HCT116 (cell line): ENCODE measurements around the gene FURIN. TPM values are rescaled to one million over a fixed set of nuclear protein-coding genes. Genes with fewer than 3 reads are reported as not detected.

Experiments
- ATAC-seq: fragments of 200-7000 bp; cut with Tn5 transposase; 2 replicates; pipeline ENCODE4 v1.9.1; 2020; ENCODE audit warnings: mild to moderate bottlenecking, moderate library complexity
- BruUV-seq: library from RNA; stranded (reverse); fragments of 400-500 nt; replicated peaks from 2 replicates; lab custom pipeline; 2021; lab: Mats Ljungman, UMichigan
- CTCF ChIA-PET: fragments of 300-600 bp; sonication (Branson Sonifier 250); formaldehyde crosslinking; loops from one replicate; lab custom pipeline; 2021; ENCODE audit warnings: antibody characterized with exemption; lab: Charles Lee
- POLR2A ChIA-PET: fragments of 300-600, 350-600 bp; sonication (Branson Sonifier 250); formaldehyde crosslinking; loops from one replicate; lab custom pipeline; 2021; ENCODE audit warnings: antibody characterized with exemption; lab: Charles Lee
- RAD21 ChIA-PET, 2 experiments: fragments of 300-600 bp; sonication (Branson Sonifier 250); formaldehyde crosslinking; loops; one replicate each; lab custom pipeline; 2023; ENCODE audit warnings: low total read pairs in 2 of 2; ENCODE audit not compliant: uncharacterized antibody in 2 of 2, unreplicated experiment in 2 of 2, low non-redundant PET in 1 of 2; lab: Charles Lee
- DNase-seq: peaks from one replicate; pipeline ENCODE4 v3.0.0-alpha.2; 2010; ENCODE audit warnings: low read depth, low spot score
- H2AFZ ChIP-seq: fragments of 200-600 bp; shearing (Covaris generic), sonication (generic); 2 replicates; pipeline ENCODE4 v1.6.1; 2017; ENCODE audit warnings: low read depth, mixed run types, mixed read lengths, antibody characterized with exemption, low read length; ENCODE audit not compliant: poor library complexity, severe bottlenecking
- H3K27ac ChIP-seq: 2 replicates; pipeline ENCODE4 v1.5.1; 2012; ENCODE audit warnings: low read depth, low read length
- H3K27me3 ChIP-seq: fragments of 200-600 bp; sonication (generic); 2 replicates; pipeline ENCODE4 v1.6.1; 2016; ENCODE audit warnings: mixed run types, low read length, mixed read lengths; ENCODE audit not compliant: insufficient read depth
- H3K36me3 ChIP-seq, 2 experiments: fragments of 200-500 bp in 1 of 2; fragments of 200-600 bp in 1 of 2; sonication (Bioruptor generic) in 1 of 2; sonication (generic) in 1 of 2; 2 replicates each; pipeline versions ENCODE4 v1.5.1 to v1.6.1; 2014 to 2016; ENCODE audit warnings: low read length in 2 of 2, inconsistent platforms in 1 of 2, mixed read lengths in 1 of 2, mixed run types in 1 of 2; ENCODE audit not compliant: insufficient read depth in 2 of 2, control insufficient read depth in 1 of 2
- H3K4me1 ChIP-seq, 2 experiments: fragments of 200-600 bp in 1 of 2; sonication (generic) in 1 of 2; 2 replicates each; pipeline versions ENCODE4 v1.5.1 to v1.6.1; 2012 to 2017; ENCODE audit warnings: low read length in 2 of 2, inconsistent platforms in 1 of 2, mild to moderate bottlenecking in 1 of 2, mixed read lengths in 1 of 2, mixed run types in 1 of 2, moderate library complexity in 1 of 2; ENCODE audit not compliant: insufficient read depth in 2 of 2, control insufficient read depth in 1 of 2
- H3K4me2 ChIP-seq: fragments of 200-600 bp; sonication (generic); 2 replicates; pipeline ENCODE4 v1.6.1; 2017; ENCODE audit warnings: mixed run types, low read length, mixed read lengths
- H3K4me3 ChIP-seq, 2 experiments: fragments of 200-600 bp in 1 of 2; sonication (generic) in 1 of 2; replicated peaks in 1 of 2; 2 replicates each; pipeline ENCODE4 v1.5.1; 2011 to 2016; ENCODE audit warnings: low read length in 2 of 2, control low read depth in 1 of 2, low read depth in 1 of 2, mild to moderate bottlenecking in 1 of 2, mixed read lengths in 1 of 2, mixed run types in 1 of 2
- H3K79me2 ChIP-seq: fragments of 200-600 bp; sonication (generic); 2 replicates; pipeline ENCODE4 v1.6.1; 2017; ENCODE audit warnings: mild to moderate bottlenecking, mixed run types, low read length, moderate library complexity, mixed read lengths; ENCODE audit not compliant: insufficient read depth
- H3K9ac ChIP-seq: fragments of 200-600 bp; sonication (generic); 2 replicates; pipeline ENCODE4 v1.6.1; 2016; ENCODE audit warnings: low read length, mixed read lengths
- H3K9me2 ChIP-seq: fragments of 200-600 bp; sonication (generic), shearing (Covaris generic); 2 replicates; pipeline ENCODE4 v1.6.1; 2017; ENCODE audit warnings: mixed run types, mild to moderate bottlenecking, moderate library complexity; ENCODE audit not compliant: insufficient read depth
- H3K9me3 ChIP-seq, 2 experiments: fragments of 200-500 bp in 1 of 2; fragments of 200-600 bp in 1 of 2; sonication (Bioruptor generic) in 1 of 2; sonication (generic) in 1 of 2; 2 replicates each; pipeline ENCODE4 v1.6.1; 2014 to 2017; ENCODE audit warnings: low read length in 2 of 2, mixed read lengths in 2 of 2, inconsistent platforms in 1 of 2, low read depth in 1 of 2, mild to moderate bottlenecking in 1 of 2, mixed run types in 1 of 2, moderate library complexity in 1 of 2; ENCODE audit not compliant: control insufficient read depth in 1 of 2, insufficient read depth in 1 of 2
- H4K20me1 ChIP-seq: fragments of 200-600 bp; sonication (generic), shearing (Covaris generic); 2 replicates; pipeline ENCODE4 v1.6.1; 2017; ENCODE audit warnings: mixed run types, mild to moderate bottlenecking, moderate library complexity; ENCODE audit not compliant: insufficient read depth
- ATF3 ChIP-seq: IDR thresholded peaks from 2 replicates; pipeline ENCODE4 v1.6.1; 2012
- CBX3 ChIP-seq: IDR thresholded peaks from 2 replicates; pipeline ENCODE4 v1.6.1; 2012; ENCODE audit warnings: low read depth
- CEBPB ChIP-seq: IDR thresholded peaks from 2 replicates; pipeline ENCODE4 v1.6.1; 2012; ENCODE audit warnings: low read depth
- CTCF ChIP-seq, 3 experiments: fragments of 200-600 bp in 1 of 3; sonication (generic) in 1 of 3; IDR thresholded peaks in 2 of 3; conservative IDR thresholded peaks in 1 of 3; 2 replicates each; pipeline ENCODE4 v1.5.1; 2012 to 2017; ENCODE audit warnings: low read depth in 2 of 3, low read length in 2 of 3, antibody characterized with exemption in 1 of 3, borderline replicate concordance in 1 of 3, control low read depth in 1 of 3, mild to moderate bottlenecking in 1 of 3, mixed read lengths in 1 of 3, mixed run types in 1 of 3, moderate library complexity in 1 of 3; ENCODE audit not compliant: insufficient read depth in 1 of 3
- ELF1 ChIP-seq: IDR thresholded peaks from 2 replicates; pipeline ENCODE4 v1.6.1; 2012; ENCODE audit warnings: low read depth, borderline replicate concordance
- EZH2 ChIP-seq: fragments of 200-600 bp; sonication (generic); IDR thresholded peaks from 2 replicates; pipeline ENCODE4 v1.6.1; 2017; ENCODE audit warnings: antibody characterized with exemption, mixed run types
- EZH2phosphoT487 ChIP-seq: fragments of 200-600 bp; IDR thresholded peaks from 2 replicates; pipeline ENCODE4 v1.6.1; 2018; ENCODE audit warnings: antibody characterized with exemption, borderline replicate concordance
- JUND ChIP-seq: IDR thresholded peaks from 2 replicates; pipeline ENCODE4 v1.6.1; 2012
- POLR2A ChIP-seq: IDR thresholded peaks from 2 replicates; pipeline ENCODE4 v1.7.0; 2011; ENCODE audit warnings: borderline replicate concordance; ENCODE audit not compliant: insufficient read depth, insufficient read length; ENCODE audit errors: extremely low read depth
- POLR2AphosphoS5 ChIP-seq: IDR thresholded peaks from 2 replicates; pipeline ENCODE4 v1.6.1; 2011; ENCODE audit warnings: mild to moderate bottlenecking, low read depth, low read length, moderate library complexity
- RAD21 ChIP-seq: IDR thresholded peaks from 2 replicates; pipeline ENCODE4 v1.6.1; 2012; ENCODE audit warnings: low read depth, mild to moderate bottlenecking
- SIN3A ChIP-seq: IDR thresholded peaks from 2 replicates; pipeline ENCODE4 v1.6.1; 2012; ENCODE audit warnings: low read depth
- SP1 ChIP-seq: IDR thresholded peaks from 2 replicates; pipeline ENCODE4 v1.6.1; 2012; ENCODE audit warnings: low read depth
- SRF ChIP-seq: IDR thresholded peaks from 2 replicates; pipeline ENCODE4 v1.6.1; 2012; ENCODE audit warnings: low read depth
- TCF7L2 ChIP-seq: IDR thresholded peaks from 2 replicates; pipeline ENCODE4 v1.7.0; 2011; ENCODE audit warnings: borderline replicate concordance, inconsistent platforms; ENCODE audit not compliant: insufficient read depth, insufficient read length; ENCODE audit errors: extremely low read depth
- ZBTB33 ChIP-seq: IDR thresholded peaks from 2 replicates; pipeline ENCODE4 v1.6.1; 2011; ENCODE audit warnings: mild to moderate bottlenecking, low read length, moderate library complexity; ENCODE audit not compliant: insufficient replicate concordance; ENCODE audit errors: extremely low read depth
- ZFX ChIP-seq: fragments of 450-650 bp; IDR thresholded peaks from 2 replicates; pipeline ENCODE4 v1.6.1; 2017
- ZNF274 ChIP-seq: fragments of 200-500 bp; sonication (Bioruptor generic); IDR thresholded peaks from 2 replicates; pipeline ENCODE4 v1.6.1; 2014; ENCODE audit warnings: mild to moderate bottlenecking, low read depth, low read length, inconsistent platforms
- intact Hi-C: fragments of 100-400 bp; cut with micrococcal nuclease; formaldehyde crosslinking; loops from 2 replicates; pipeline ENCODE4 v1.10.0; 2022
- total RNA-seq: library from RNA; stranded (reverse); gene quantifications from one replicate; pipeline ENCODE4 v1.2.1, GENCODE V29; 2021; ENCODE audit not compliant: unreplicated experiment

Gene FURIN
- total RNA-seq, 1 experiment from 2014 or later, result 42.0 TPM

GRCh38 chr15:90834626-90835025 lies 33.8 kb upstream of the FURIN start:
- intact Hi-C loops, result no loop called here
- no TSS peak for BruUV-seq
- RAD21 ChIA-PET, result no interaction called here
- no peak overlapping the region for H3K9ac ChIP-seq
- no peak for TF ChIP-seq POLR2A
- no peak for TF ChIP-seq RAD21
- no peak for TF ChIP-seq ATF3
- no peak for TF ChIP-seq JUND
- no peak for TF ChIP-seq CEBPB
- no peak for TF ChIP-seq ELF1
- no peak for TF ChIP-seq ZFX
- no peak for TF ChIP-seq CTCF (IDR thresholded peaks at IDR 0.05 in 2 of 3, conservative IDR thresholded peaks at IDR 0.05 in 1 of 3; ENCODE audit: borderline replicate concordance in 1 of 3, insufficient read depth in 1 of 3, low read depth in 2 of 3, low read length in 2 of 3)
- no peak for TF ChIP-seq ZBTB33
- no peak for TF ChIP-seq EZH2
- no peak for TF ChIP-seq TCF7L2
- no peak for TF ChIP-seq SIN3A
- TF ChIP-seq CBX3, result no peak
- TF ChIP-seq SP1, result no peak
- TF ChIP-seq EZH2phosphoT487, result no peak
- no peak for TF ChIP-seq ZNF274
- TF ChIP-seq POLR2AphosphoS5, result no peak
- TF ChIP-seq SRF, result no peak
- TF ChIP-seq, all 23 proteins: peak for 0
- Histone ChIP-seq H3K4me3 (no peak overlapping the region), H2AFZ (no peak overlapping the region), H3K4me2 (no peak overlapping the region), H3K9me3 (no peaks in the 10 kb centered on the region), H3K27me3 (no peaks in the 10 kb centered on the region), H3K4me1 (peaks cover 0 to 5% of the 10 kb centered on the region in 2 experiments; a peak in 1 of 4 replicates), H3K27ac (no peak overlapping the region), H3K36me3 (no peaks in the 10 kb centered on the region), H3K9me2 (no peaks in the 10 kb centered on the region), H3K79me2 (no peaks in the 10 kb centered on the region), H4K20me1 (no peaks in the 10 kb centered on the region)
- no peak for ATAC-seq
- ChIA-PET CTCF (no interaction called here), POLR2A (no interaction called here)
- DNase-seq, result no peak
